Osteocyte (in vitro differentiated cells): ENCODE data around the gene SLC26A11. TPM values are rescaled to one million over a fixed set of nuclear protein-coding genes. Genes with fewer than 3 reads are reported as not detected.
A peak's percentile ranks its signal among the peaks of the same experiment; 100 is the strongest.
"Not testable (repeated sequence)": the region's sequence is repeated elsewhere in the genome, so short reads cannot be mapped to it uniquely, and the experiment has no call there.

Experiments
- DNase-seq: peaks from one replicate; pipeline ENCODE4 v3.0.0; 2021; ENCODE audit warnings: mixed read lengths; ENCODE audit not compliant: unreplicated experiment; ENCODE audit errors: extremely low spot score
- H3K27ac Mint-ChIP-seq: one replicate; pipeline ENCODE4 v1.8.0; 2021; ENCODE audit warnings: mild to moderate bottlenecking, mixed read lengths; ENCODE audit not compliant: unreplicated experiment
- H3K27me3 Mint-ChIP-seq: one replicate; pipeline ENCODE4 v1.8.0; 2021; ENCODE audit warnings: mixed read lengths; ENCODE audit not compliant: unreplicated experiment
- H3K36me3 Mint-ChIP-seq: one replicate; pipeline ENCODE4 v1.8.0; 2021; ENCODE audit warnings: mixed read lengths; ENCODE audit not compliant: unreplicated experiment
- H3K4me1 Mint-ChIP-seq: one replicate; pipeline ENCODE4 v1.8.0; 2021; ENCODE audit warnings: mixed read lengths; ENCODE audit not compliant: unreplicated experiment
- H3K4me3 Mint-ChIP-seq: one replicate; pipeline ENCODE4 v1.8.0; 2021; ENCODE audit warnings: mild to moderate bottlenecking, moderate library complexity, mixed read lengths; ENCODE audit not compliant: unreplicated experiment
- H3K9me3 Mint-ChIP-seq: one replicate; pipeline ENCODE4 v1.8.0; 2021; ENCODE audit warnings: mixed read lengths; ENCODE audit not compliant: unreplicated experiment
- CTCF ChIP-seq: fragments of 200-600 bp; sonication (generic); IDR thresholded peaks from 2 replicates; pipeline ENCODE4 v1.5.0; 2021; ENCODE audit warnings: antibody characterized with exemption, mild to moderate bottlenecking, moderate library complexity
- total RNA-seq: library from RNA; stranded (reverse); gene quantifications from 2 replicates; pipeline ENCODE4 v1.2.1, GENCODE V29; 2021

SLC26A11 gene
- total RNA-seq, 1 donor from 2014 or later: 34.7 TPM

DNA sequence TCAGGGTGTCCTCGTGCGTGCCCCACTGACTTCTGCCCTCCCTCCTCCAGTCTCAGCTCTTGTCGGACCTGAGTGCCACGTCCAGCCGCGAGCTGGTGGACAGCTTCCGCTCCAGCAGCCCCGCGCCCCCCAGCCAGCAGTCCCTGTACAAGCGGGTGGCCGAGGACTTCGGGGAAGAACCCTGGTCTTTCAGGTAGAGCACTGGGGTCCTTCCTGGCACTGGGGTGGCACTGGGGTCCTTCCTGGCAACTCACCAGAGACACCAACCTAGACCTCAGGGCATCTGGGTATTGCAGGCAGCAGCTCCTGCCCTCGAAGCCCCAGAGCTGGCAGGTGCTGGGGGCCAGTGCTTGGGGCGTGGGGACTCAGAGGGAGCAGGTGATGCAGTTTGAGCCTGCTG is 25.1 kb upstream of the SLC26A11 start:
- H3K9me3 Mint-ChIP-seq: no peaks in the 10 kb centered on the region
- no peak overlapping the region for H3K27ac Mint-ChIP-seq
- H3K4me1 Mint-ChIP-seq: peaks cover 22% of the 10 kb centered on the region
- H3K27me3 Mint-ChIP-seq: no peaks in the 10 kb centered on the region
- TF ChIP-seq CTCF: no peak
- DNase-seq: no peak
- no peak overlapping the region for H3K4me3 Mint-ChIP-seq
- H3K36me3 Mint-ChIP-seq: no peaks in the 10 kb centered on the region

DNA sequence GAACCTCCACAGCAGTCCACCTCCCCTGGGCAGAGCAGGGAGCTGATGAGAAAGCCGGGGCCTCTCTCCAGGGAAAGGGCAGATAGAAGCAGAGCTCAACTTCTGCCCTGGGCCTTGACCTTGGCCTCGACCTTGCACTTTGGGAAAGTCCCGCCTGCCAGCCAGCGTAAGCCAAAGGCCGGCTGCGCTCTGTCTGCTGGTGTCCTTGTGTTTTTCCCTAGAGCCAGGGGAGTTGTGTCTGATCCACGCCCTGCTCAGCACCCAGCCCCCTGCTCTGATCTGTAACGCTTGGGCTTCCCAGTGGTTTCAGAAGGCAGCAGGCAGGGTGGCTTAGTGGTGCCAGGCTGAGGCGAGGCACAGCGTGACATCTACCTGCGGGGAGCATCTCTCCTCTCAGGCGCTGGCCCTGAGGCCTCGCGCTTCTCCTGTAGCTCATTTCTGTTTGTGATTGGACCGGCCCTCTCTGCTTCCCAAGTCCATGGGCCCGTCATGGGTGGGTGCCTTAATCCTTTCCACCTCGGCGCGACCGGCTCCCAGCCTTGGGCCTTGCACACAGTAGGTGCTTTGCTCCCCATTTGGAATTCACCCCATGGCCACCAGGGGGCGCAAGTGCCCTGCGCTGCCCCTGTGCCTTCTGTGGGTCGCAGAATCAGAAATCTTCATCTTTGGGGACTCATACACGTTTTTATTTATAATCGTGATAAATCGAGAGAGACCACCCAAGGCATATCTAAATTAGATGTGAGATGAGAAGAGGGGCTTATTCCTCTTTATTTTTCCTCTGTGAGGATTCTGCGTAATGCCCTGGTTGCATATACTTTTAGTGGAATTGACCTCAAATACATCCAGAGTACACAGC is 24.3 kb upstream of the SLC26A11 start:
- Mint-ChIP-seq H3K4me3 (no peak overlapping the region), H3K27ac (no peak overlapping the region), H3K9me3 (no peaks in the 10 kb centered on the region), H3K27me3 (no peaks in the 10 kb centered on the region), H3K36me3 (no peaks in the 10 kb centered on the region), H3K4me1 (peaks cover 22% of the 10 kb centered on the region)
- no peak for DNase-seq
- peak; percentile 76 for TF ChIP-seq CTCF

DNA sequence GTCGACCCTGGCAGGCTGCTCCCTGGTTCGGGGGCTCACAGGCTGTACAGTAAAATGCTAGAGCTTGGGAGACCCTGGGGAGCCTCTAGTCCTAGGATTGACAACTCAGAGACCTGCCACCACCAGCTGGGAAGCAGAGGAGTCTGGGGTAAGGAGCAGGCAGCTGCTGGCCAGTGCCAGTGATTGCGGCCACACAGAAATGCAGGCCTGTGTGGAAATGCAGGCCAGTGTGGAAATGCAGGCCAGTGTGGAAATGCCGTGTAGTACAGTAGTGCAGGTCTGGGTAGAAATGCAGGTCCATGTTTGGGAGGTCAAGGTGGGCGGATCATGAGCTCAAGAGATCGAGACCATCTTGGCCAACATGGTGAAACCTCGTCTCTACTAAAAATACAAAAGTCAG is 23.6 kb upstream of the SLC26A11 start:
- Mint-ChIP-seq H3K27me3 (no peaks in the 10 kb centered on the region), H3K9me3 (no peaks in the 10 kb centered on the region), H3K27ac (no peak overlapping the region), H3K36me3 (no peaks in the 10 kb centered on the region), H3K4me1 (peaks cover 20% of the 10 kb centered on the region), H3K4me3 (no peak overlapping the region)
- TF ChIP-seq CTCF: no peak
- no peak for DNase-seq

DNA sequence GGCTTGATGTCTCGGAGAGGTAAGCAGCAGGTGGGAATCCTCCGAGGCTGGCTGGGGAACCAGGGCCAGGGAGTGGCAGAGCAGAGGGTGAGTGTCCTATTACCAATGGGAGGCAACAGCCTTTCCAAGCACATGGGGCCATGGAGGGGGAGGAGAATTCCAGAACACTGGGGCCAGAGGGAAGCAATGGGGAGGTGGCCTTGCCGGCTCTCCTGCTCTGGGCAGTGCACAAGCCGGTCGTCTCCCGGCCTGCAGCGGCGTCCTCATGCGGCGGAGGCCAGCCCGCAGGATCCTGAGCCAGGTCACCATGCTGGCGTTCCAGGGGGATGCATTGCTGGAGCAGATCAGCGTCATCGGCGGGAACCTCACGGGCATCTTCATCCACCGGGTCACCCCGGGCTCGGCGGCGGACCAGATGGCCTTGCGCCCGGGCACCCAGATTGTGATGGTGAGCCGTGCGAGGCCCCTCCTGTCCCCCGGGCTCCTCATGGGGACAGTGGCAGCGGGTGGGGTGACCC is 22.0 kb upstream of the SLC26A11 start:
- Mint-ChIP-seq H3K27ac (no peak overlapping the region), H3K9me3 (no peaks in the 10 kb centered on the region), H3K27me3 (no peaks in the 10 kb centered on the region), H3K4me1 (peaks cover 10% of the 10 kb centered on the region), H3K36me3 (no peaks in the 10 kb centered on the region), H3K4me3 (no peak overlapping the region)
- TF ChIP-seq CTCF: no peak
- DNase-seq: no peak

- H3K4me3 Mint-ChIP-seq, H3K4me1 Mint-ChIP-seq, H3K27ac Mint-ChIP-seq, H3K9me3 Mint-ChIP-seq, H3K27me3 Mint-ChIP-seq, H3K36me3 Mint-ChIP-seq, DNase-seq: not testable (repeated sequence)
Measured at GRCh38 chr17:80199295-80199694, 20.9 kb upstream of the SLC26A11 start.
